ENCODE data around the gene PTPRM.

Gene PTPRM

DNA sequence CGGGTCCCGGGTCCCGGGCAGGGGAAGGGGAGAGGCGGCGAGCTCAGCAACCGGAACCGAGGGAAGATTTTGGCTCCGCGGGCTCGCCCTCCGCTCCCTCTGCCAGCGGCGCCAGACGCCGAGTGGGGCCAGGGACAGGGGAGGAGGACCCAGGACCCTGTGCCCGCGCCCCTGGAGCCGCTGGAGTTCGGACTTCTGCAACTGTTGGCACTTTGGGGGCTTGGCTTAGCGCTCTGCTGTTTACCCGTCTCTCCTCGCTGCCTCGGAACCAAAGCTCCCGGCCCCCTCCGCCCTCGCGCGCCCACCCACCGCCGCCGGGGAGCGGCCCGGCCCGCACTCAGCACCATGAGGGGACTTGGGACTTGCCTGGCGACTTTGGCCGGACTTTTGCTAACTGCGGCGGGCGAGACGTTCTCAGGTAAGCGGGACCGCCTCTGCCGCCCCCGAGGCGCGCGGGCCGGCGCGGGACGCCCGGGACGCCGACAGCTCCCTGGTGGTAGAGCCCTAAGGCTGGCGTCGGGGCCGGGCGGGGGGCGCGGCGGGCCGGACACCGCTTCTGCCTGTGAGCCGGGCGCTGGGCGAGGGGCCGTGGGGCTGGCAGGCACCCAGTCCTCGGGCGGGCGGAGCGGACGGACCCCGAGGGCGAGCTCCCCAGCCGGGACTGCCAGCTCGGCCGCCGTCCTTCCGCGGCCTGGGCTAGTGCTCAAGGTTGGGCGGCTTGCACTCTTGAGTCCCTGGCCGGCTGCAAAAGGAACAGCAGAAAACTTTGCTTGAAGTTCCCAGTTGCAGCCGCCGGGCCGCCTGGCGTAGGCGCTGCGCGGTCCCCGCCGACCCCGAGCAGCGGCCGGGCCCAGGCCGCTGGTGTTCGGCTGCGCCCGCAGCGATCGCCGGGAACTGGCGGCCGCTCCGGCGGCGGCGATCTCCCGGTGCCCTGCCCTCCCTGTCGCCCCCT lies 634 bp downstream of the PTPRM start:
- peak; percentile 8 for DNase-seq

DNA sequence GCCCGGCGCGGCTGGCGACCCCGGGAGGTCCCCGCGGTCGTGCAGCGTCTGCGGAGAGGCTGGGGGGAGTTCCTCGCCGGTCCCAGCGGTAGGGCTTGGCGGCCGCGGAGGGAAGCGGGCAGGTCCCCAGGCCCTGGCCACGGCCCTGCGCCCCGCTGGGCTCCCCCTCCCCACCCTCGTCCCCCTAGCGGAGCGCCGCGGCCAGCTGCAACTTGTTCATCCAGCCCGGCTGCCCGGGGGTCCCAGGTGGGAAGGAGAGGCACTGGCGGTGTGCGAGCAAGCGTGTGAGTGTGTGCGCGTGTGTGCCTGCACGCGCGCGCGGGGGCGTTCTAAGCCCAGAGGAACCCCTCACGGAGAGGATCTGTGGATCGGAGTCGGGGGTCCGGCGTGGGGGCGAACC lies 1.3 kb downstream of the PTPRM start:
- no peak for DNase-seq

DNA sequence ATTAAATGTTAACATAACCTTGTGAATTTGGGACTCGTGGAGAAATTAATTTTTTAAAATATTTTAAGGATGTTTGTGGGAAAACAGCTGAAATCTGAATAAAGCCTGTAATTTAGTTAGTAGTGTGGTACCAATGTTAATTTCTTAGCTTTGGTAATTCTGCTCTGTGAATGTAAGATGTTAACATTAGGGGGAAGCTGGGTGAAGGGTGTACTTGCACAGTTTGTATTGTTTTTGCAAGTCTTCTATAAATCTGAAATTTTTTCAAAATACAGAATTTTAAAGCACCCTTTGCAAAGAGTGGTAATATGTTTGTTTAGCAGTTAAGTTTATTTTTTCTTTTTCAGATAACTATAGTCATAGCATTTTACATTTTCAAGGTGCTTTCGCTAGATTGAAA lies 4.5 kb downstream of the PTPRM start:
- DNase-seq, result no peak

DNA sequence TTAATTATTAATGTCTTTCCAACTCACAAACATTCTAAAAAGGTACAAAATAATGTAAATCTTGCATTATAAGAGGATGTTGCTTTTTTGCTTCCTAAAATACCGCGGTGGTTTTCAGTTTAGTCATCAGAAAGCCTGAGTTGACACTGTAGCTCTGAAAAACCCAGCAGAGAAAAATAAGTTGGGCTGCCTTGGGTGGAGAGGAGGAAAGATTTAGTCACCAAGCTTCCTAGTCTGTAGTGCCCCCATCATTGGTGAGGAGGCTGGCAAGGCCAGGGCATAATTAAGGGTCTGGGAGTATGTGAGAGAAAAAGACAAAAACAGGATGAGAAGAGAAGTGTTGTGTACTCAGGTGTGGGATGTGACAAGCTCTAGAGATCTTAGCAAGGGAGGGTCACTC lies 5.7 kb downstream of the PTPRM start:
- no peak for DNase-seq

DNA sequence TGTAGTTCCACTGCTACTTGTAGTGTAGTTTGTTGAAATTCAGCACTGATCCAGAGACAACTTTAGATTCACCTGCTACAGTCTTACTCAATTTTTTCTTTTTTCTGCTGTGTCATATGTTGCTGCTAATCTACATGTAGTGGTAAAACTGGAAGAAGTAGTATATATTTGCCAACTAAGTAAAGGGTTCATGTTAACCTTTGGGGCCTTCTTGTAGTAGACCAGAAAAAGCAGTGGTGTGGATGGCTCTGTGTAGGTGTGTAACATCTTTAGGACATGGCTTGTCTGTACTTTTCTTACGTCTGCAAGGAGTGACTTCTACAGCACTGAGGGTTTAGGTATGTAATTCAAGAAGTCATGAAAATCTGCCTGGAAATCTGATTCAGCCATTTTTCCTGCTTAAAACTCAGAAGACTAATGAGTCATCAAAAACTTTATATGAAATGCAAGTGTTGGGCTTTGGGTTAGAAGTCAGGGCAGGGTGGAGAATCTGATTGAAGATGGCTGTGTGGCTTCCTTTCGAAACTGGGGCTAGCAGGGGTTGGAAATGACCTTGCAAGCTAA lies 8.4 kb downstream of the PTPRM start:
- DNase-seq, result no peak

DNA sequence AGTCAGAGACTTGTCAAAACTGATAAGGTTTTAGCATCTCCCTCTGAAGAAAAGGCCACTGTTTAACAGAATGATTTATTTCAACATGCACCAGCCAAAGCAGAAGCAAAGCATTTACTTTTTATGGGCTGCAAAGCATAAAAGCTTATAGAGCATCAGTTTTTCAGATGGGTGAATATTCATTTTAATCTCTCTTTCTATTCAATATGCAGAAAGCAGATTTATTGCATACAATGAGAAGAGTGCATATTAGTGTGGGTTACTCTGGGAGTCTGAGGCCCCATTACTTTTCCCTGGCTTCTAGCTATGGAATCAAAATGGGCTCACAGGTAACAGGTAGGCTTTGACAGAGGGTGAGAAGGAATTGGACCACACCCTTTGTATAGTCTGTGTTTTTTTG lies 9.0 kb downstream of the PTPRM start:
- DNase-seq, result no peak

DNA sequence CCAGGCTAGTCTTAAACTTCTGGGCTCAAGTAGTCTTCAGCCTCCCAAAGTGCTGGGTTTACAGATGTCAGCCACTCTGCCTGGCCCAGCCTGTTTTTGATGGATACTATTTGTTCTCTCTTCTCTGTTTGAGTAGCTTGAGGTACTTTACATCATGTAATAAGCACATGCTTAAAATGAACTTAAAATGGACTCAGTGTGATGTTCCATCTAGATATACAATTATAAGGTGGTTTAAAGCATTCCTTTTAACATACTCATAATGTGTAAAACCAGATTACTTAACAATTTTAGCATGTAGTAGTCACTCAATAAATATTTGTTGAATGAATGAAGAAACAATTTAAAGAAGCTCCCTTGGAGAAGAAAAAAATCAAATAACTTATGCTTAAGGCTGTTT lies 9.6 kb downstream of the PTPRM start:
- DNase-seq, result no peak

DNA sequence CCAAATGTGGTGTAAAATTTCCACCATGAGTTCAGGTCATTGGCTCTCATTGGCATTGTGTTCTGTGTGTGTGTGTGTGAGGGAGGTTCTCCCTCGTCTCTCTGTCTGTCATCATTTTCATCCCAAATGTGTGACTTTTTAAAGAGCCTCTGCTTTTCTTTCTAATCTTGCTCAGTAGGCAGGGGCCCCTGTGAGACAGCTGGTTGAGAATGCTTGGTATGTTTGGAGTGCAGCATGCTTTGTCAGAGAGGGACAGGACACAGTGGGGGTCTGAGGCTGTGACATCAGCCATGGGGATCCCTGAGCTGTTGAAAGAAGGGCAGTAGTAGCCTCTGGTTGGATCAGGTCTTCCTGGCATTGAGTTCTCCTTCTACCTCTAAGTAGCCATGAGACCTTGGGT lies 10.6 kb downstream of the PTPRM start:
- DNase-seq, result no peak

DNA sequence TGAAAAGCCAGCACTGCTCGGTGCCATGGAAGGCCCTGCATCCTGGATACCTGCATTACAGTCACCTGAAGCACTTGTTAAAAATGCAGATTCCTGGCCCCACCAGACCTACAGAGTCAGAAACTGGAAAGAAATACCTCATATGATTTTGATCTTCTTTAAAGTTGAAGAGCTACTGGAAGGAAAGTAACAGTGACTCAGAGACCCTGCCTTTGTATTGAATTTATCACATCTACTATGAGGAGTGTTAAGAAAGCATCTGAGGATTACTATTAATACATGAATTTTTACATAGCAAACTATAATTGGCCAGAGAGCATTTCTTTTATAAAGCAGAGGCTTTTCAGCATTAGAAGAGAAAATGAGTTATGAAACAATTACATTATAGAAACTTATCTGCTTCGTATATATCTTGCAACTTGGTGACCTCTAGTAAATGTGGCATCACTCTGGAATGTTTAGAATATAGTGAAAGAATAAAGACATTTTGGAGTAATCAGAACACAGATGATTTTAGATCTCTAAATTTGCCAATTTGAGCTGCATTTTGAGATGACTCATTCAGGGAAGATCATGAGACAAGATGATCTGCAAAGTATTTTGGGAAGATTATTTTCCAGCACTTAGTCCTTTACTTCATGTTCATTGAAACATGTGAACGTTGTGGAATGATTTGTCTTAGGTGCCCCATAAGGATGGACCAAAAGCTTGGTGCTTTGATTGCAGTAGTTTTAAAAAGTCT lies 12.2 kb downstream of the PTPRM start:
- no peak for DNase-seq

DNA sequence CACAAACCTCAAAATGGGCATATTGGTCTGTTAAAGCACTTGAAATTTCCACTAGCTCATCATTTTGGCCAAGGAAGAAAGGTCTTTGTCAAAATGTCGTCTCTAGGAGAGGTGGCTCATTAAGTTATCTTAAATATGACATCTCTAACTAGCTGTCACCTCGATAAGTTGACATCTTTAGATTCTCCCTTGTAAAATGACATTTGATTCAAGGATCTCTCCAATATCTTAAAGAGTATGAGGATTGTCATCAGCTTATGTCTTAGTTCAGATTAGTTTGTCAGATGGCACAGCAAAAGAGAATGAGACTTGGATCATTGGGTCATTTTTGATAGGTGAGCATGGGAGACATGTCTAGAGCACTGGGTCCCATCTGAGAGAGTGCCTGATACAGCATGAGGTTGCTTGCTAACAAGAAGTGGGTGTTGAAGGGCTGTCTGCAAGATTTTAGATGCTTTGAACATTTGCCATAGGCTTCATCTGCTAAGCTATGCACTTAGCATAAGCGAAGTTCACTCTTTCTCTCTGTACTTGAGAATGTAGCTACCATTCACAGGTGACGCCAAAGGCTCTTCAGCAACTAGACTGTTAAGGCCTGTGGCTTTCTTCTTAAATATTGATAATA lies 12.9 kb downstream of the PTPRM start:
- DNase-seq, result no peak

DNA sequence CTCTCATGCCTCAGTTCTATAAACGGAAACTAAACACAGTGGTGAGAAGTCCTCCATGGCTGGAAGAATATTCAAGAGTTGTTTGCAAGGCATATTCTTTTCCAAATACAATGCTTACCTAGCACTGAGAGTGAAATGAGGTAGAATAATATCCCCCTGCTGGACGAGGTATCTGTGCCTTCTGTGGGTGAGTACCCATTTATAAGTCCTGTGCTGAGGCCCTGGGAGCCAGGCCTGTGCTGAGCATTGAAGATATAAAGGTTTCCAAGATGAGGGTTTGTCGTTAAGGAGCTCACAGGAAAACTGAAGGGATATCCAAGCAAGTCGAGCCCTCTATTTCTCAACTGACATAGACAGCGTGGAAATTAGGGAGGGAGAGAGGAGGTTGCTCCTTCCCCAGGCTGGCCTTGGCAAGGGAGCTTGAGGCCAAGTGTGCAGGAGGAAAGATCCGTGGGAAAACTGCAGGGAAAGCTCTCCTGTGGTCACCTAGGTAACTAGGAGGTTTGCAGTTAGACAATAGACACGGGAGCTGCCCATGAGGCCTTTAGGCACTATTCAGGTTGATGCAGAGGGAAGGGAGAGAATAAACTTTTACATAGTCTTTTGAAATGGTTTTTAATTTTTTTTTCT lies 17.6 kb downstream of the PTPRM start:
- DNase-seq, result no peak

DNA sequence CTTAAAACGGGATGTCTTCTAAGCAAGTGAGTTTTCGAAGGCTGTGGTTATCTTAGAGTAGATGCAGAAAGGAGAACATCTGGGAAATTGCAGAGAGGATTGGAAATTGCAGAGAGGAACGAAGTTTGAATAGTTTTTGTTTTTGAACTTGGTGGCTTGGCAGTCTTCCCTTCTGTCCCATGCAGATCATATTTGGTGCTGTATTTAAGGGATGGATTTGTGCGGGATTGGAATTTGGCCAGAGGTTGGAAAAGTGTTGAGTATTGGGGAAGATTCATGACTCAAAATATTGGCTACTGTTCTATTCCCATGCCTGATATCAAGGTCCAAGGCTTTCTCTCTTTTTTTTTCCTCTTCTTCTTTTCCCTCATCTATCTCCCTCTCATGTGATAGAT lies 18.2 kb downstream of the PTPRM start:
- DNase-seq, result no peak

DNA sequence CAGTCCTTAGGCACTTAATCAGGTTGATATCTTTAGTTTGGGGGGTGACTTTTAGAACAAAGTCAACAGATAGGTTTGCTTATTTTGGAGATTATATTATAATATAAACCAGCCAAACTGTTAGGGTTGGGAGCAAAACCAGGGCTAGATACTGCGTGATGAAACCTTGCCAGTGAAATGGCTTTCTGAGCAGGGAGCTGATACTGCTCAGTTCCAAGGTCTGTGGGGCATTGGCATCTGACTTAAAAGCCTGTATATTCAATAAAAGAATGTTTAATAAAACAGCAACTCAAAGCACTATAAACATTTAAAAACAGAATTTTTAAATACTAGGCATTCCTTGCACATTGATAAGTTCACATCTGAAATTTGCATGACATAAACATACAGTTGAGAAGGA lies 19.3 kb downstream of the PTPRM start:
- DNase-seq, result no peak

DNA sequence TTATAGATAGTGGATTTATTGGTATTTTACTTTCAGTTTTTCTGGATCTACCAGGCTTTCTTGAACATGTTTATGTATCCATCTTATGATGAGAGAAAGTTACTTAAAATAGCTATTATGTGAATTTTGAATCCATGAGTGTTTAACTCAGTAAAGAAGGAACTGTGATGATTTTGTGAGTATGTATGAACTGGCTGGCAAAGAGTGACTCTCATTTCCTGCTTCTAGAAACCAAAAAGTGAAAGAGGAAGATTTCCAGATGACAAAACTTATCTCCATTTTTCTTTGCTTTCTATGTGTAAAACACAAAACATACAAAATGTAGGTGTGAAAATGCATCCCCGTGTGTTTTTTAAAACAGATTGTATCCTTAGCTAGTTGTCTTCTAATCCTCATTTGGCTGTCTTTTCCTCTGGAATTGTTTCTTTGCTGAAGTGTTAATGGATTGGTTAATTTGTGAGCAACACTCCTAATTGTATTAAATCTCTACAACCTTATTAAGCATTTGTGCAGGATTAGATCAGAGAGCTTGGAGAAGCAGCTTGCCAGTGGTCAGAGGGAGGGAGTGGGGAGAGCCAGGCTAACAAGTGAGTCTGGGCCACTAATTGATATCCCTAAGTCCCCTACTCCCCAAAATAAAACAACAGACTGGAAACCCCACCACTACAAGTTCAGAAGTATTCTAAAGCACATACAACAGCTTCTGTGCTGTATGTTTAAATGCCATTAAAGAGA lies 23.9 kb downstream of the PTPRM start:
- no peak for DNase-seq

DNA sequence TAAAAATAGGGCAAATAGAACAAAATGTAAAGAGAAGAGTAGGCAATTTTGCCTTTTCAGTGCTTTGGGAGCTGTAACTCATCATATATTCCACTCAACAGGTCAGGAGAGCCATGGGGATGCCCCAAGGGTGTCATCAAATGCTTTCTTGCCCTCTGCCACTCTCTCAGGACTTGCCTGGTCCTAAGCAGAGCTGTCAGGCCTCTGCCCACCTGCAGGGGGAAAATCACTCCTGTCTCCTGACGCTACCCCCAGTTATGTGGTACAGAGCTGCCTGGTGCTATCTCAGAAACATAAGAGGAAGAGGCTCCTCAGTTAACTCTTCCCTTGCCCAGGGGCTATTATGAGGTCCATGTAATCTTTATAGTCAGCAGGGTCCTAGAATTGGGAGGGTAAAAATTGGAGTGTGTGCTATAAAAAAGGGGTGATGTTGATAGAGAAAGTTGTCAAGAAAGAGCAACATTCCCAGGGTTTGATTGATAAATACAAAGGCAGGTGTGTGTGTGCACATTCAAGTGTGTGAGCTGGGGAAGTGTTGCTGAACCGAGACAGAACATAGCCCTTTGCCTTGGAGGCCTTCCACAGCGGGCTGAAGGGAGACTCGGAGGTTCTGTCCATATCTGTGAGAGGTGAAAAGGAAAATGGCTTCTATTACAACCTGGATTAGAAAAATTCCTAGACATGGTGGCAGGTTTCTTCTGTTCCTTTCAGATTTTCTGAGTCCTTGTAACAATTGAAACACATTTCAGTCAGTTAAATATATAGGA lies 25.4 kb downstream of the PTPRM start:
- DNase-seq, result no peak

DNA sequence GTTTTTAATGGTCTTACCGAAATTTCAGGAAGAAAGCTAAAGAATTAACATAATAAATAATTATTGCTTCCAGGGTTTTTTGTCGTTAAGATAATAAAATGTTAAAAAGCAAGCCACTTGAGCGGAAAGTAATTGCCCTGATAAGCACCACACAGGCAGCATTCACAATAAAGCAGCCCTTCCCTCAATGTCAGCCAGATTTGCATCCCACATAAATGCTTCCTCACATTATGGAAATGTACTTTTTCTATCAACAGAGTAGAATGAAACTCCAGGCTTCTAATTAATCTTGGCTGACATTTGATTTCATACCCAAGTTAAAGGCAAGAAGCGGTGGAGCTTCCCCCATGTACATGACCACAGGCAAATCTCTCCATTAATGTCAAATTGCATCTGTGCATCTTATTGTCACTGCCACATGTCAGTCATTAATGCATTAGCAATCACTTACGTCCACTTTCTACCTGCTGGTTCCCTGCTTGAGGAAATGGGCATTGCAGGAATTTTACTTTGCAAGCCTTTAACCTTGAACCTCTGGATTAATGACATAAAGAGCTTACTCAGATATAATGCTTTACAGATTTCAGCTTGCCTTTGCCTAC lies 26.2 kb downstream of the PTPRM start:
- DNase-seq, result no peak

DNA sequence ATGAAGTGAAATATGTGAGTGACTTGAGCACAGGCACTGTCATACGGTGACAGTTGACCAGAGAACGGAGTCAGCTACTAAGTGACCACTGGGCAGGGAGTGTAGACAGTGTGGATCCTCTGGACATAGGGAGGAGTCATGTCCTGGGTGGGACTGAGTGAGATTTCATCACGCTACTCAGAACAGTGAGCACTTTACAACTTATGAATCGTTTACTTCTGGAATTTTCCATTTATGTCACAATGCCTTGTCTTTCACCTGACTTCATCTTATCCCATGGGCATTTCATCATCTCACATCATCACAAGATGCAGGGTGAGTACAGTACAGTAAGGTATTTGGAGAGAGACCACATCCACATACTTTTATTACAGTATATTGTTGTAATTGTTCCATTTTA lies 29.0 kb downstream of the PTPRM start:
- DNase-seq, result no peak

DNA sequence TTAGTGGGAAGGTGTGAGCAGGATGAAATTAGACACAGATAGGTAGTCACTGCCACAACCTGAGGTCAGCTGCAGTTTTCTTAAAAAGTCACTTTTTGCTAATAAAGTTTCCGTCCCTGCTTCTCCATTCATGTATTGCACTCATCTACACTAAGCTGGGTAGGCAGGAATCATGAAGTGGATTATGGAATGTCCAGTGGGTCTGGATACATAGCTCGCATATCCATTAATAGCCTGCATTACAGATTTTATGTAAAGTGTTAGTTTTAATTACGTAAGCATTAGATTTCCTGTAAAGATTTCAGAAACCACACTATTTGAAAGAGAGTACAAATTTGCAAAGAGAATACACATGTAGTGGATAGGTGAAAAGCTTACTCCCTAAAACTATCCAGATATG lies 30.4 kb downstream of the PTPRM start:
- DNase-seq, result no peak

DNA sequence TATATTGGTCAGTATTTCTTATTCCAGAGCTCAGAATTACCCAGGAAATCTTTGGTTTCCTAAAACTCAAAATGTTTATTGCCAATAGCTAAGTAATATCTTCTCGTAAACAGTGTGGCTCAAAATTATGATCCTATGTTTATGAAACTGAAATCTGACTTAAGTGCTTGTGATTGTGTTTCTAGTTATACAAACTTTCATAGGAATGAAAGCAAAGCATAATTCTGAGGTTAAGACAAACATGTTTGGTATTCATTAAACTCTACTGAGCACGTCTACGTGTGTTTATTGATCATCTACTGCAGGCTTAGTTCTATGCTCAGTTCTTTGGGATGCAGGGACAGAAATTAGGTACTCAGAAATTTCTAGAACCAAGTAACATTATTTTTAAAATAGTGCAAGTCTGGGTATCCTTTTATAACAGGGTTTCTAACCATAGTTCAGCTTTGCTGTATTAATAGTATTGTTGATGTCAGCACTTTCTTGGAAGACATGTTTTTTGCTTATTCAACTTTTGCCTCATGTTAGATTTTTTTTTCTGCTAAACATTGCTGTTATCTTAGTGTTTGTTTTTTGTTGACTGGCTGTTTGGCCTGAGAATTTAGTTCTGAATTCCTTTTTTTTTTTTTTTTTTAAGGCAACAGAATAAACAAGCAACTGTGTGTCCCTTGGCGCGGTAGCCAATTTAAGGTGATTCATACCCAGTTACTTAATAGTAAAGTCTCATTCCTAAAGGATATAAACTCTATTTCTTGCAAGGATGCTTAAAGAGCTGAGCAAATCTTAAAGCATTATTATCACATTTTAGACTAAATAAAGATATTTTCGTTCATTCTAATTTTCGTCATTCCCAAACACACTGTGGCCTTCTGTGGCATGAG lies 31.3 kb downstream of the PTPRM start:
- no peak for DNase-seq

DNA sequence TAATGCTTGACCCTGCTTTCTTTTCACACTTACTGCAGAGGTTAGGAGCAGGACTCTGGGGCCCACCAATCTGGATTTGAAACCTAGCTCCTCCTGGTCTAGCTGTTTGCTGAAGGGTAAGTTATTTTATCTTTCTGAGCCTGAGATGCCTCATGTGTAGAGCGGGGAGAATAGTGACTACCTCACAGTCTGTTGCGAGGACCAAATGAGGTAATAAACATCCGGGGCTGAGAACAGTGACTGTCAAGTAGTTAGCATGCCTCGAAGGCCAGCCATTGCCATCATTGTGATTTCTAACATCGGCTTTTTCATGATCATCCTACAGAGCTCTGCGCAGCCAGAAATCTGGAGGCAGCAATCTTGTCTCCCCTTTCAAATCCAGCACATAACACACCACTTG lies 32.9 kb downstream of the PTPRM start:
- no peak for DNase-seq
